Mucosa of stomach (tissue), 1 donor: ENCODE data around the gene RNF151.
"Not testable (repeated sequence)": the region's sequence is repeated elsewhere in the genome, so short reads cannot be mapped to it uniquely, and the experiment has no call there.

Source experiments
- H3K27me3 ChIP-seq: one replicate; pipeline ENCODE4 v1.7.0; 2013; ENCODE audit warnings: mild to moderate bottlenecking, low read length; ENCODE audit not compliant: control insufficient read depth, insufficient read depth
- H3K36me3 ChIP-seq: one replicate; pipeline ENCODE4 v1.7.0; 2013; ENCODE audit warnings: low read length; ENCODE audit not compliant: control insufficient read depth, insufficient read depth
- H3K4me1 ChIP-seq: one replicate; pipeline ENCODE4 v1.7.0; 2013; ENCODE audit warnings: mild to moderate bottlenecking, low read length; ENCODE audit not compliant: control insufficient read depth, insufficient read depth
- H3K4me3 ChIP-seq: one replicate; pipeline ENCODE4 v1.7.0; 2013; ENCODE audit warnings: low read length
- H3K9ac ChIP-seq: one replicate; pipeline ENCODE4 v1.7.0; 2013; ENCODE audit warnings: mild to moderate bottlenecking, low read length, moderate library complexity
- H3K9me3 ChIP-seq: one replicate; pipeline ENCODE4 v1.7.0; 2013; ENCODE audit warnings: mild to moderate bottlenecking, low read length, moderate library complexity; ENCODE audit not compliant: control insufficient read depth
- donor health status: Pancreatic carcinoma.

RNF151 gene, protein sequence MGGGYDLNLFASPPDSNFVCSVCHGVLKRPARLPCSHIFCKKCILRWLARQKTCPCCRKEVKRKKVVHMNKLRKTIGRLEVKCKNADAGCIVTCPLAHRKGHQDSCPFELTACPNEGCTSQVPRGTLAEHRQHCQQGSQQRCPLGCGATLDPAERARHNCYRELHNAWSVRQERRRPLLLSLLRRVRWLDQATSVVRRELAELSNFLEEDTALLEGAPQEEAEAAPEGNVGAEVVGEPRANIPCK

DNA sequence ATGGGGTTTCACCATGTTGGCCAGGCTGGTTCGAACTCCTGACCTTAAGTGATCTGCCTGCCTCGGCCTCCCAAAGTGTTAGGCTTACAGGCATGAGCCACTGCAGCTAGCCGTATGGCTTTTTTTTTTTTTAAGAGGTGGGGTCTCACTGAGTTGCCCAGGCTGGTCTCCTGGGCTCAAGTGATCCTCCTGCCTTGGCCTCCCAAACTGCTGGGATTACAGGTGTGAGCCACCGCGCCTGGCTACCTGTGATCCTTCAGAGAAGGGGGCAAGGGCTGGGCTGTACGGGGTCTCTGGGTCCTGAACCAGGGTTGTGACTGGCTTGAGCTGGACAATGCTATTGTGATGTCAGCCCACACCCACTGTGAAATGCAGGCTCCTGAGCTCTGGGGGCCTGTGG, at the start of gene RNF151:
TSS of gene RNF151 (plus strand) at position 397 of the 400 bp plus-strand sequence. CDS start 26 bp downstream, outside the sequence.
- no peaks in the 10 kb centered on the region for H3K27me3 ChIP-seq
- no peaks in the 10 kb centered on the region for H3K9me3 ChIP-seq
- peak within 1 kb of the TSS; percentile 53 for H3K4me3 ChIP-seq
- H3K9ac ChIP-seq, result peak within 1 kb of the TSS; percentile 92
- H3K36me3 ChIP-seq, result peaks cover 13% of the 10 kb centered on the region
- peaks cover 8% of the 10 kb centered on the region for H3K4me1 ChIP-seq

DNA sequence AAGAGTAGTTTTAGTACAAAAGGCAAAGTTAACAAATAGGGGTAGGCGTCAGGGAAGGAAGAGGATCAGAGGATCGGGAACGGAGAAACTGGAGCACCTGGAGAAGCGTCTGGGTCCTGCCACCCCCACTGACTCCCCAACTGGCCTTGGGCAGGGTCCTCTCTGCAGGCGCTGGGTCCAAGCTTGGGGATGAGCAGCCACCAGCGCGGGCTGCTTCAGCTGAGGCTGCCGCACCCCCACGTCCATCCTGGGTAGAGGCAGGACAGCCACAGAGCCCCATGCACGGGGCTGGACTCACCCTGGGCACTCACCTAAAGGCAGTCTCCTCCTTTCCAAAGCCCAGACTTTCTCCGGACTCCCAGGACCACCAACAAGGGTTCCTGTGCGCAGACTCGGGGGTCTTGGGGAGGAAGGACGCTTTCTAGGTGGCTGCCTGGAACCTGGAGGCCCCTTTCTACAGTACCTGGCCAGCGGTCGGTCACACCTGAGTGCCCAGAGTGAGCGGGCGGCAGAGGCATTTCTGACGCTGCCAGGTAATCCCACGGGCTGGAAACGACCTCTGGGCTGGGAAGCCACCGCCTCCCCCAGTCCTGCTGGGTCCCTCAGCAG, 49.5 kb upstream of the RNF151 start:
- H3K9me3 ChIP-seq, result no peaks in the 10 kb centered on the region
- H3K36me3 ChIP-seq, result no peaks in the 10 kb centered on the region
- H3K27me3 ChIP-seq, result peaks cover 60% of the 10 kb centered on the region
- no peak overlapping the region for H3K9ac ChIP-seq
- peaks cover 33% of the 10 kb centered on the region for H3K4me1 ChIP-seq
- no peak overlapping the region for H3K4me3 ChIP-seq

DNA sequence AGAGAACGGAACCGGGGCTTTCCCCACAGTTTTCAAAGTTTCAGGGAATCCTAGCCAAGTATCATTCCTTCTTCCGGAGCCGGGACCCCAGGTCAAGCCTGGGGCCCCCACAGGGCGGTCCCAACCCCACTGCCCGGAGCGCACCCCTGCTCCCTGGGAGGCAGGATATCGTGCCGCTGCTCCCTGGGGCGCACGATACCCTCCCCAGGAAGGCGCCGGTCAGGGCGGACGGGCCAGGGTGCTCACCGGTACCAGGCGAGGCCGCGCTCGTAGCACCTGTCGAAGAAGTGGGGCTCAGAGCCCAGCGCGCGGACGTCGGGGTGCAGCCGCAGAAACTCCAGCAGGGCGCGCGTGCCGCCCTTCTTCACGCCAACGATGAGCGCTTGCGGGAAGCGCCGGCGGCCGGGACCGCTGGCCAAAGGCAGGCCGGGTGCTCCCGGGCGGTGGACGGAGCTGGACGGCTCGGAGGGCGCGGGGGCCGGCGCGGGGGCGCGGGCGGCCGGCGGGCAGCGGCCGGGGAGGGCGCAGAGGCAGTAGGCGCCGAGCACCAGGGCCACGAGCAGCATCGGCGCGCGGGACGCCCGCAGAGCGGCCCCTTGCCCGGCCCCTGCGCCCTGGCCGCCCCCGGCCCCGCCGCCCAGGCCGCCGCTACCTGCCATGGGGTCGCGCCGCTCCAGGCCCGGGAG, 48.8 kb upstream of the RNF151 start:
- peaks cover 27% of the 10 kb centered on the region for H3K4me1 ChIP-seq
- H3K4me3 ChIP-seq, result no peak overlapping the region
- no peaks in the 10 kb centered on the region for H3K36me3 ChIP-seq
- no peaks in the 10 kb centered on the region for H3K9me3 ChIP-seq
- no peak overlapping the region for H3K9ac ChIP-seq
- H3K27me3 ChIP-seq, result peaks cover 66% of the 10 kb centered on the region

DNA sequence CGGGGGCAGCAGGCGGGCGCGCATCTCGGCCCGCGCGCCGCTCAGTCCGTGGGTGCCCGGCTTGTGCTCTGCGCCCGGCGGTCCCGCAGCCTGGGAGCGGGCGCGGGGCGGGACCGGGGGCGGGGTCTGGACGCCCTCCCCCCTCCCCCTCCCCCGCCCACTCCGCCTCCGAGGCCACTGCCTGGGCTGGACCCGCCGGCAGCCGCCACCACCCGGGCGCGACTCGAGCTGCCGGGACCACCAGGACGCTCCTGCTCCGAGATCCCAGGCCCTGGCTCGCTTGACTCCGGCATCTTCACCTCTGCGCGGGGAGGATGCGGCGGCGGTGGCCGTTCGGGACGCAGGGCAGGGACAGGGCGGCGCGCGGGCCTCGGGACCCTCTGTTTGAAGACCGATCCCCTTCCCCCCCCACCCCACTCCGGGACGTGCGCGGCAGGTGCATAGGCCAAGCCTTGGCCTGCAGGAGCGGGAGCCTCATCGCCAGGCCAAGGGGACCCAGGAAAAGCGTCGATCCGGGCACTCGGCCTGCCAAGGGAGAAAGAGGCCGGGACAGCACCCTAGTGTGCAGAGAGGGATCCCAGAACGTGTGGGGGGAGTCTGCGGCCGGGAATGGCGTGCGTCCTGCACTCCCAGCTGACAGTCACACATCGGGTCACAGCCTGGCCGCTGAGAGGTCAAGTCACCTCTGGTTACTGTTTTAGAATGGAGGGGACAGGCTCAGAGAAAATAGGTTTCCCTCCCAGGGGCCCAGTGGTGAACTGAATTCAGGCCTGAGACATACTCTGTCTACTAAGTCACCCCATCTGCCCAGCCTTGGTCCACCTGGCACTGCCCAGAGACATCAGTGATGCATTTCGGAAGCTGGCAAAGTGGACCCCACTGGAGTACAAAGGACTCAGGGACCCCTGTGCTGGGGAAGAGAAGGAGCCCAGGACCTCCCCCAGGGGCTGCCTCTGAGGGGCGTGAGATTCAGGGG, 48.0 kb upstream of the RNF151 start, which contains the start of gene HS3ST6:
TSS of gene HS3ST6 (minus strand) at position 65 of the 976 bp plus-strand sequence. CDS start 92 bp downstream, outside the sequence.
- no peaks in the 10 kb centered on the region for H3K36me3 ChIP-seq
- H3K4me3 ChIP-seq, result no peak within 1 kb of the TSS
- no peaks in the 10 kb centered on the region for H3K9me3 ChIP-seq
- H3K4me1 ChIP-seq, result peaks cover 24% of the 10 kb centered on the region
- H3K27me3 ChIP-seq, result peaks cover 74% of the 10 kb centered on the region
- no peak within 1 kb of the TSS for H3K9ac ChIP-seq

DNA sequence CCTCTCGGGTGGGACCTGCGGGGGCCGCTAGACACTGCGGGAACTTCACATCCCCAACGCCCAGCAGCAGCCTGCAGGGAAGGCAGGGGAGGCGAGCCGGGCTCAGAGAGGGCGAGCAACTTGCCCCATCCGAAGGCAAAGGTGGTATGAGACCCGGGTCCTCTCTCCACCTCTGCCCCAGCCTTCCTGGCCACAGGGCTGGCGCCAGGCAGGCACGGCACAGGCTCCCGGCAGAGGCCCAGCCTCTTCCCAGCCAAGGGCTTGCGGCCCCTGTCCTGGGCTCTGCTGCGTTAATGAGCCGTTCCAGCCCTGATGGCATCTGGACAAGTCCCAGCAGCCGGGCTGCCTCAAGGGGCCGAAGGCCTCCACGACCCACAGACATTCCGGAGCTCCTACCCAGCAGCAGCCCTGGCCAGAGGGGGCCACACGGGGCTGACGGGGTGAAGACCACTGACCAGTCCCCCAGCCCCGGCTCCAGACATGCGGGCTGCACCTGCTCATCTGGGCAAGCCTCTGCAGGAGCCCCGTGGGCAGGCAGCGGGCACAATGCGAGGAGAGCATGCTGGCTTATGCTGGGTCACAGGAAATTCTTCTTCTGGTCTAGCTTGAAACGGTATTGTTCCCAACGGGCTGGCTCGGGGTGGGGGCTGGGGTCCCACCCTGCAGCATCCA, 47.2 kb upstream of the RNF151 start:
- no peaks in the 10 kb centered on the region for H3K36me3 ChIP-seq
- no peak overlapping the region for H3K9ac ChIP-seq
- H3K4me1 ChIP-seq, result peaks cover 19% of the 10 kb centered on the region
- peaks cover 82% of the 10 kb centered on the region for H3K27me3 ChIP-seq
- H3K4me3 ChIP-seq, result no peak overlapping the region
- no peaks in the 10 kb centered on the region for H3K9me3 ChIP-seq

DNA sequence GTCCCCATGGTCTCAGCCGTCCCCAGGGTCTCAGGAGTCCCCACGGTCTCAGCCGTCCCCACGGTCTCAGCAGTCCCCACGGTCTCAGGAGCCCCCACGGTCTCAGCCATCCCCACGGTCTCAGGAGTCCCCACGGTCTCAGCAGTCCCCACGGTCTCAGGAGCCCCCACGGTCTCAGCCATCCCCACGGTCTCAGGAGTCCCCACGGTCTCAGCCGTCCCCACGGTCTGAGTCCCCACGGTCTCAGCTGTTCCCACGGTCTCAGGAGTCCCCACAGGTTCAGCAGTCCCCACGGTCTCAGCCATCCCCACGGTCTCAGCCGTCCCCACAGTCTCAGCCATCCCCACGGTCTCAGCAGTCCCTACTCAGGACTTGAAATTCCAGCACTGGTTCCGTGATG, 46.5 kb upstream of the RNF151 start:
- Histone ChIP-seq H3K27me3 (peaks cover 78% of the 10 kb centered on the region), H3K4me1 (peaks cover 15% of the 10 kb centered on the region)
- not testable (repeated sequence) for H3K4me3 ChIP-seq, H3K9me3 ChIP-seq, H3K36me3 ChIP-seq, H3K9ac ChIP-seq

DNA sequence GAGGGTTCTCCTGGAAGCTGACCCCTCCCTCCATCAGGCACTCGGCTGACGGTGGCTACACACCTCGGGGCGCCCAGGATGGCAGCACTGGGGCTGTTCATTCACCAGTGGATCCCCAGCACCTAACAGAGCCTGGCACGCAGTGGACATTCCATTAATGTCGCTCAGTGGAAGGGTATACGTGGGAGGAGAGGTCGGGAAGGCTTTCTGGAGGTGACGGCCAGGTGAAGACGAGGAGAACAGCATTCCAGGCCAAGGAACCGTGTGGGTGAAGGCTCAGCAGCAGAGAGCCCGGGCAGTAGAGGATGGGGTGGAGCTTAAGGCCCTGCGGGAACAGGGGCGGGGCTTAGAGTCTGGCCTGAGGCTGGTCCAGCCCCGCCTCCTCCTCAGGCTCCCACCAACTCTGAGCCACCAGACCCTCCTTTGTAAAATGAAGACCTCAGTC, 45.9 kb upstream of the RNF151 start:
- Histone ChIP-seq H3K4me3 (no peak overlapping the region), H3K36me3 (no peaks in the 10 kb centered on the region), H3K9me3 (no peaks in the 10 kb centered on the region), H3K27me3 (peaks cover 76% of the 10 kb centered on the region), H3K9ac (no peak overlapping the region), H3K4me1 (peaks cover 15% of the 10 kb centered on the region)

DNA sequence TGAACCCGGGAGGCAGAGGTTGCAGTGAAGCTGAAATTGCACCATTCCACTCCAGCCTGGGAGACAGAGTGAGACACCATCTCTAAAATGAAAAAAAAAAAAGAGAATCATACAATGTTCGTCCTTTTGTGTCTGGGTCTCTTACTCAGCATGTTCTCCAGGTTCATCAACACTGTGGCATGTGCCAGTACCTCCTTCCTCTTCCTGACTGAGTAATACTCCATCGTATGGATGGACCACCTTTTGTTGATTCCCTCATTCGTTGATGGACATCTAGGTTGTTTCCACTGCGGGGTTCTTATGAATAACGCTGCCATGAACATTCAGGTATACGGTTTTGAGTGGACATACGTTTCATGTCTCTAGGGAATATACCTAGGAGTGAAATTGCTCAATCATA, 44.3 kb upstream of the RNF151 start:
- peaks cover 13% of the 10 kb centered on the region for H3K4me1 ChIP-seq
- no peak overlapping the region for H3K4me3 ChIP-seq
- H3K9ac ChIP-seq, result no peak overlapping the region
- peaks cover 63% of the 10 kb centered on the region for H3K27me3 ChIP-seq
- no peaks in the 10 kb centered on the region for H3K36me3 ChIP-seq
- H3K9me3 ChIP-seq, result no peaks in the 10 kb centered on the region

DNA sequence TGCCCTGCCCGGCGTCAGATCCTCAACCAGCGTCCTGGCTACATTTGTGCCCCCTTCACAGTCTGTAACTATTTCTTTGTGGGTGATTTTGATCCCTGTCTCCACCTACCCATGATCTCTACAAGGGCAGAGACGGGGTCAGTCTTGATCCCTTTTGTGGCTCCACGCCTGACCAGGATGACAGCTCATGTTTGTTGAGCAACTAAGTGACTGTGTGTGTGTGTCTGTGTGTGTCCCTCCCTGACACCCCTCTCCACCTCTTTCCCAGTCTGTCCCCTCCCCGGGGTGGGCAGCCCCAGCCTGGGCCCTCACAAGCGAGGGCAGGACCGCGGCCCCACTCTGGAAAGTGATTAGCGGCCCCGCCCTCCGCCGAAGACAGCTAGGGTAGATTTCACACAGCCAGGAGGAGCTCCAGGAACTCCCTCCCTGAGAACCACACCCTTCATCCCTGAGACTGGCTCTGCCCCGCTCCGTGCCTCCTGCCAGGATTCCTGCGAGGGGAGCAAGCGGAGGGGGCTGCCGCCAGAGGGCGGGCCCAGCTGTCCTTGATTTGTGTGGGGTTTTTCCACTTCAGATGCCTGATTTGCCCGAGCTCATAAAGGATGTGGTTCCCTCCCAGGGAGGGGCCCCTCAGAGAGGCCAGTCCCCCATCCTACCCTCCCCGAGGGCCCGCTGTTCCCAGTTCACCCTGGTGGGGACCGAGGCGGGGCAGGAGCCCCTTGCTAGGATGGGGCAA, 43.2 kb upstream of the RNF151 start:
- Histone ChIP-seq H3K4me3 (no peak overlapping the region), H3K9ac (no peak overlapping the region), H3K9me3 (no peaks in the 10 kb centered on the region), H3K4me1 (peaks cover 9% of the 10 kb centered on the region), H3K36me3 (no peaks in the 10 kb centered on the region), H3K27me3 (peaks cover 57% of the 10 kb centered on the region)

DNA sequence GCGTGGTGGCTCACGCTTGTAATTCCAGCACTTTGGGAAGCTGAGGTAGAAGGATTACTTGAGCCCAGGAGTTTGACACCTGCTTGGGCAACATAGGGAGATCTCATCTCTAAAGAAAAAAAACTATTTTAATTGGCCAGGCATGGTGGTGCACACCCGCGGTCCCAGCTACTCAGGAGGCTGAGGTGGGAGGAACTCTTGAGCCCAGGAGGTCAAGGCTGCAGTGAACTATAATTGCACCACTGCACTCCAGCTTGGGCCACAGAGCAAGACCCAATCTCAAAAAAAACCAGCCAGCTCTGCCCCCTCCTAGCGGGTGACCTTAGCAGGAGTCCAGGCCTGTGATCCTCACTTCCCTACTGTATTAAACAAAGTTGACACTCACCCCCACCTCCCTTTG, 42.6 kb upstream of the RNF151 start:
- Histone ChIP-seq H3K27me3 (peaks cover 51% of the 10 kb centered on the region), H3K9ac (no peak overlapping the region)

DNA sequence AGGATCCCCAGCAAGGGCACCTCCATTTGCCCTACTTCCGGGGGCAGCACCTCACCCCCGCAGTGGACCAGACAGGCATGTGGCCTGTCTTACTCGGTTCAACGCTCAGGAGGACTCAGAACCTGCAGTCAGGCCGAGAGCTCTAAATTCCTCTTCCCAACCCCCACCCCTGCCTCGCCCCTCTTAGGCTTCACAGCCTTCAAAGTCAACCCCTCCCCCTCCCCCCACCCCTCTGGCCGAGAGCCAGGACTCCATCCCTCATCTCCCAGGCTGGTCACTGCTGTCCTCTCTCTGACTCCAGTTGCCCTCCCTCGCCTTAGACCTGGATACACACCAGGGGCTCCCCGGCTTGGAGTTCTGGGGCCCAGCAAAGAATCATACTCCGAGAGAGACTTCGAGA, 40.4 kb upstream of the RNF151 start:
- H3K36me3 ChIP-seq, result no peaks in the 10 kb centered on the region
- H3K4me1 ChIP-seq, result peaks cover 9% of the 10 kb centered on the region
- H3K27me3 ChIP-seq, result peaks cover 29% of the 10 kb centered on the region
- H3K4me3 ChIP-seq, result no peak overlapping the region
- no peaks in the 10 kb centered on the region for H3K9me3 ChIP-seq
- no peak overlapping the region for H3K9ac ChIP-seq

More for the DNA sequence above, 42.6 kb upstream of the RNF151 start:
- Histone ChIP-seq H3K9me3 (no peaks in the 10 kb centered on the region), H3K36me3 (no peaks in the 10 kb centered on the region), H3K4me1 (peaks cover 9% of the 10 kb centered on the region), H3K4me3 (no peak overlapping the region)
